Panc1 (cell line): Measurements from ENCODE around the gene VWF. TPM values are rescaled to one million over a fixed set of nuclear protein-coding genes. Genes with fewer than 3 reads are reported as not detected.

ENCODE experiments used
- ATAC-seq: fragments of 200-7000 bp; cut with Tn5 transposase; 2 replicates; pipeline ENCODE4 v1.9.1; 2020; ENCODE audit warnings: mild to moderate bottlenecking, moderate library complexity
- BruUV-seq: library from RNA; stranded (reverse); fragments of 400-500 nt; replicated peaks from 2 replicates; lab custom pipeline; 2021; lab: Mats Ljungman, UMichigan
- CTCF ChIA-PET: fragments of 300-600 bp; sonication (Branson Sonifier 250); formaldehyde crosslinking; loops from one replicate; lab custom pipeline; 2022; ENCODE audit warnings: antibody characterized with exemption; lab: Charles Lee
- POLR2A ChIA-PET: fragments of 300-600 bp; sonication (Branson Sonifier 250); formaldehyde crosslinking; loops from one replicate; lab custom pipeline; 2022; ENCODE audit warnings: antibody characterized with exemption; lab: Charles Lee
- DNase-seq: peaks from one replicate; pipeline ENCODE4 v3.0.0-alpha.2; 2010; ENCODE audit warnings: low read depth, low spot score
- H3K27ac ChIP-seq: 2 replicates; pipeline ENCODE4 v1.5.1; 2011; ENCODE audit warnings: mild to moderate bottlenecking, low read length, inconsistent platforms
- H3K27me3 ChIP-seq: fragments of 200-500 bp; sonication (Bioruptor generic); 2 replicates; pipeline ENCODE4 v1.6.0; 2014; ENCODE audit warnings: low read length, inconsistent platforms; ENCODE audit not compliant: control insufficient read depth, insufficient read depth
- H3K36me3 ChIP-seq: fragments of 200-500 bp; sonication (Bioruptor generic); 2 replicates; pipeline ENCODE4 v1.5.1; 2014; ENCODE audit warnings: inconsistent platforms, mild to moderate bottlenecking, low read length, moderate library complexity; ENCODE audit not compliant: control insufficient read depth, insufficient read depth
- H3K4me1 ChIP-seq: 2 replicates; pipeline ENCODE4 v1.5.1; 2011; ENCODE audit warnings: inconsistent platforms, mild to moderate bottlenecking, low read length, moderate library complexity; ENCODE audit not compliant: control insufficient read depth, insufficient read depth
- H3K4me3 ChIP-seq, 2 experiments: 2 replicates each; pipeline ENCODE4 v1.5.1; 2011 to 2012; ENCODE audit warnings: low read depth in 2 of 2, low read length in 2 of 2, mild to moderate bottlenecking in 2 of 2, inconsistent platforms in 1 of 2, moderate library complexity in 1 of 2
- H3K9me3 ChIP-seq: fragments of 200-500 bp; sonication (Bioruptor generic); 2 replicates; pipeline ENCODE4 v1.5.1; 2014; ENCODE audit warnings: low read depth, mild to moderate bottlenecking, inconsistent platforms, low read length, moderate library complexity; ENCODE audit not compliant: control insufficient read depth, insufficient read depth
- CTCF ChIP-seq: fragments of 450-650 bp; IDR thresholded peaks from 2 replicates; pipeline ENCODE4 v1.5.1; 2017; ENCODE audit warnings: mild to moderate bottlenecking
- POLR2AphosphoS5 ChIP-seq: IDR thresholded peaks from 2 replicates; pipeline ENCODE4 v1.6.1; 2012; ENCODE audit warnings: mild to moderate bottlenecking, low read depth, low read length, moderate library complexity
- REST ChIP-seq, 2 experiments: IDR thresholded peaks; 2 replicates each; pipeline ENCODE4 v1.6.1; 2011 to 2012; ENCODE audit warnings: low read depth in 2 of 2, control low read depth in 1 of 2, low read length in 1 of 2, mild to moderate bottlenecking in 1 of 2, moderate library complexity in 1 of 2; ENCODE audit not compliant: insufficient read depth in 1 of 2
- SIN3A ChIP-seq: IDR thresholded peaks from 2 replicates; pipeline ENCODE4 v1.6.1; 2012; ENCODE audit warnings: low read depth, mild to moderate bottlenecking, low read length, moderate library complexity, borderline replicate concordance; ENCODE audit not compliant: insufficient read depth
- TCF7L2 ChIP-seq: IDR thresholded peaks from 2 replicates; pipeline ENCODE4 v1.6.1; 2011; ENCODE audit warnings: mild to moderate bottlenecking, low read depth, low read length, inconsistent platforms
- in situ Hi-C: cut with HindIII; loops from 2 replicates; pipeline ENCODE4 v1.10.0; 2016; ENCODE audit warnings: low sequenced_read_pairs, low pct_unique_long_range_greater_than_20kb
- intact Hi-C: fragments of 100-400 bp; cut with micrococcal nuclease; formaldehyde crosslinking; loops from one replicate; pipeline ENCODE4 v1.10.0; 2022; ENCODE audit not compliant: unreplicated experiment
- total RNA-seq: library from RNA; stranded (reverse); gene quantifications from one replicate; pipeline ENCODE4 v1.2.1, GENCODE V29; 2021; ENCODE audit not compliant: unreplicated experiment

Gene VWF
- total RNA-seq, 1 experiment from 2014 or later = 0.31 TPM

- Histone ChIP-seq H3K36me3 (no peaks in the 10 kb centered on the region), H3K27me3 (no peaks in the 10 kb centered on the region), H3K4me1 (peaks cover 5% of the 10 kb centered on the region; the same call in 1 of the 2 replicates), H3K4me3 (no peak overlapping the region), H3K27ac (no peak overlapping the region), H3K9me3 (no peaks in the 10 kb centered on the region)
- TF ChIP-seq REST (IDR thresholded peaks at IDR 0.05; ENCODE audit: insufficient read depth in 1 of 2, low read depth in 2 of 2, low read length in 1 of 2) = no peak
- TF ChIP-seq POLR2AphosphoS5 = no peak
- TF ChIP-seq CTCF = no peak
- no peak for TF ChIP-seq SIN3A
- no peak for TF ChIP-seq TCF7L2
- intact Hi-C loops (no loop called here), in situ Hi-C loops (no loop called here)
- POLR2A ChIA-PET = interaction anchor here (0.7 kb wide), 1 partner anchor 352 kb away, joined by 3 read pairs; no protein-coding TSS in a partner anchor
- DNase-seq (no peak), ATAC-seq (no peak)
- CTCF ChIA-PET = interaction anchor here (0.6 kb wide), 1 partner anchor 52 kb away, joined by 3 read pairs; no protein-coding TSS in a partner anchor
- BruUV-seq = no TSS peak
These were observed 5.4 kb downstream of the VWF start for GRCh38 chr12:6118891-6119568.

- POLR2A ChIA-PET = no interaction called here
- CTCF ChIA-PET = no interaction called here
- no peaks in the 10 kb centered on the region for H3K27me3 ChIP-seq
- H3K27ac ChIP-seq = peak overlapping the region; percentile 34; the same call in 1 of the 2 replicates
- no peaks in the 10 kb centered on the region for H3K36me3 ChIP-seq
- H3K4me3 ChIP-seq = no peak overlapping the region
- no TSS peak for BruUV-seq
- intact Hi-C loops (no loop called here), in situ Hi-C loops (no loop called here)
- peak; percentile 76 for ATAC-seq
- no peaks in the 10 kb centered on the region for H3K9me3 ChIP-seq
- peaks cover 5% of the 10 kb centered on the region; the same call in 1 of the 2 replicates for H3K4me1 ChIP-seq
- TF ChIP-seq CTCF = no peak
- no peak for TF ChIP-seq SIN3A
- no peak for TF ChIP-seq TCF7L2
- TF ChIP-seq REST (IDR thresholded peaks at IDR 0.05; ENCODE audit: insufficient read depth in 1 of 2, low read depth in 2 of 2, low read length in 1 of 2) = no peak
- no peak for TF ChIP-seq POLR2AphosphoS5
- DNase-seq = no peak
These were observed 7.9 kb downstream of the VWF start for GRCh38 chr12:6116471-6117021.
